Caco-2 (cell line): ENCODE measurements around the gene LGALS4. TPM values are rescaled to one million over a fixed set of nuclear protein-coding genes. Genes with fewer than 3 reads are reported as not detected.
"Not testable (repeated sequence)": the region's sequence is repeated elsewhere in the genome, so short reads cannot be mapped to it uniquely, and the experiment has no call there.

ENCODE experiments used
- BruUV-seq: library from RNA; stranded (reverse); fragments of 400-500 nt; replicated peaks from 2 replicates; lab custom pipeline; 2021; lab: Mats Ljungman, UMichigan
- CTCF ChIA-PET: fragments of 300-600 bp; sonication (Branson Sonifier 250); formaldehyde crosslinking; loops from one replicate; lab custom pipeline; 2022; ENCODE audit warnings: antibody characterized with exemption; lab: Charles Lee
- POLR2A ChIA-PET: fragments of 300-600 bp; sonication (Branson Sonifier 250); formaldehyde crosslinking; loops from one replicate; lab custom pipeline; 2022; ENCODE audit warnings: antibody characterized with exemption; lab: Charles Lee
- DNase-seq, 2 experiments: peaks; one replicate each; pipeline versions ENCODE4 v3.0.0 to v3.0.0-alpha.2; 2020 to 2022
- H3K27me3 ChIP-seq: replicated peaks from 2 replicates; pipeline ENCODE4 v1.6.0; 2011; ENCODE audit warnings: low read length; ENCODE audit not compliant: control insufficient read depth, insufficient read depth
- H3K36me3 ChIP-seq: 2 replicates; pipeline ENCODE4 v1.5.1; 2011; ENCODE audit warnings: low read length; ENCODE audit not compliant: control insufficient read depth, insufficient read depth
- H3K4me1 ChIP-seq: fragments of 250-450 bp; sonication (Bioruptor Pico); 2 replicates; pipeline ENCODE4 v1.5.1; 2020; ENCODE audit warnings: mild to moderate bottlenecking
- H3K4me3 ChIP-seq: 2 replicates; pipeline ENCODE4 v1.5.1; 2011; ENCODE audit warnings: low read depth, mild to moderate bottlenecking, control low read depth, low read length
- H3K9me3 ChIP-seq: fragments of 250-450 bp; sonication (Bioruptor Pico); 2 replicates; pipeline ENCODE4 v1.5.1; 2020; ENCODE audit warnings: mild to moderate bottlenecking, moderate library complexity
- H3K27ac Mint-ChIP-seq: one replicate; pipeline ENCODE4 v1.8.0; 2022; ENCODE audit warnings: mixed read lengths; ENCODE audit not compliant: unreplicated experiment
- H3K27me3 Mint-ChIP-seq: one replicate; pipeline ENCODE4 v1.8.0; 2022; ENCODE audit warnings: mixed read lengths; ENCODE audit not compliant: insufficient read depth, unreplicated experiment
- H3K36me3 Mint-ChIP-seq: one replicate; pipeline ENCODE4 v1.8.0; 2022; ENCODE audit warnings: mild to moderate bottlenecking, mixed read lengths; ENCODE audit not compliant: insufficient read depth, unreplicated experiment
- H3K4me1 Mint-ChIP-seq: one replicate; pipeline ENCODE4 v1.8.0; 2022; ENCODE audit warnings: low read depth, mixed read lengths; ENCODE audit not compliant: unreplicated experiment
- H3K4me3 Mint-ChIP-seq: one replicate; pipeline ENCODE4 v1.8.0; 2022; ENCODE audit warnings: mild to moderate bottlenecking, moderate library complexity, mixed read lengths; ENCODE audit not compliant: unreplicated experiment
- H3K9me3 Mint-ChIP-seq: one replicate; pipeline ENCODE4 v1.8.0; 2022; ENCODE audit warnings: mixed read lengths; ENCODE audit not compliant: unreplicated experiment
- CTCF ChIP-seq, 2 experiments: fragments of 200-600 bp in 1 of 2; IDR thresholded peaks; 1 replicate in 1 of 2; 2 replicates in 1 of 2; pipeline versions ENCODE4 v1.5.1 to v1.8.0; 2011 to 2022; ENCODE audit warnings: antibody characterized with exemption in 1 of 2, control low read depth in 1 of 2, inconsistent platforms in 1 of 2, low read depth in 1 of 2, low read length in 1 of 2, mild to moderate bottlenecking in 1 of 2, moderate library complexity in 1 of 2; ENCODE audit not compliant: insufficient read depth in 1 of 2, severe bottlenecking in 1 of 2, unreplicated experiment in 1 of 2
- intact Hi-C: fragments of 100-400 bp; cut with micrococcal nuclease; formaldehyde crosslinking; loops from one replicate; pipeline ENCODE4 v1.10.0; 2022; ENCODE audit not compliant: unreplicated experiment
- total RNA-seq: library from RNA; stranded (reverse); gene quantifications from 2 replicates; pipeline ENCODE4 v1.2.3, GENCODE V29; 2022

Gene LGALS4
- total RNA-seq, 1 experiment from 2014 or later: 2.2 TPM

DNA sequence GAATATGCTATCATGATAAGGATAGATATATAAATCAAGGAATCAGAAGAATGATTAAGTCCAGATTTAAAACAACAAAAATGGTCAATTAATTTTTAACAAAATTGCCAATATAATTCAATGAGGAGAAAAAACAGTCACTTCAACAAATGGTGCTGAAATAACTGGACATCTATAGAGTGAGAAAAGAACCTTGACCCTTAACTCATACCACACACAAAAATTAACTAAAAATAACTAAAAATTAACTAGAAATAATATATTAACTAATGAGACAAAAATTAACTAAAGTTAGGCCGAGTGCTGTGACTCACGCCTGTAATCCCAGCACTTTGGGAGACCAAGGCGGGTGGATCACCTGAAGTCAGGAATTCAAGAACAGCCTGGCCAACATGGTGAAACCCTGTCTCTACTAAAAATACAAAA, 48.9 kb downstream of the LGALS4 start:
- no peak for TF ChIP-seq CTCF (IDR thresholded peaks at IDR 0.05; ENCODE audit: insufficient read depth in 1 of 2, low read depth in 1 of 2, low read length in 1 of 2, severe bottlenecking in 1 of 2, unreplicated experiment in 1 of 2)
- no TSS peak for BruUV-seq
- ChIA-PET CTCF (interaction anchor here (0.6 to 1.0 kb wide), 3 partner anchors 68 to 642 kb away, joined by 3 to 4 read pairs (median 3); partner anchors contain the start of genes MRPS12 and SARS2), POLR2A (interaction anchor here (0.6 kb wide), 1 partner anchor 48 kb away, joined by 11 read pairs; no protein-coding TSS in a partner anchor)
- no peaks in the 10 kb centered on the region for H3K36me3 ChIP-seq
- no peaks in the 10 kb centered on the region for H3K9me3 Mint-ChIP-seq
- H3K27ac Mint-ChIP-seq: peak overlapping the region; percentile 48
- no peaks in the 10 kb centered on the region; the same call in none of the 2 replicates for H3K9me3 ChIP-seq
- peaks cover 9% of the 10 kb centered on the region; the same call in 1 of the 2 replicates for H3K4me1 ChIP-seq
- peak overlapping the region; percentile 30 for H3K4me3 Mint-ChIP-seq
- H3K4me3 ChIP-seq: no peak overlapping the region
- H3K27me3 ChIP-seq: no peaks in the 10 kb centered on the region
- DNase-seq: peak in 1 of 2 experiments; percentile 62
- peaks cover 4% of the 10 kb centered on the region for H3K4me1 Mint-ChIP-seq
- H3K36me3 Mint-ChIP-seq: no peaks in the 10 kb centered on the region
- H3K27me3 Mint-ChIP-seq: no peaks in the 10 kb centered on the region
- intact Hi-C loops: no loop called here

- H3K36me3 ChIP-seq, DNase-seq, H3K27me3 Mint-ChIP-seq, BruUV-seq, H3K4me1 Mint-ChIP-seq, H3K9me3 ChIP-seq, H3K4me1 ChIP-seq, CTCF ChIA-PET, H3K4me3 Mint-ChIP-seq, H3K27ac Mint-ChIP-seq, H3K36me3 Mint-ChIP-seq, intact Hi-C loops, H3K4me3 ChIP-seq, H3K27me3 ChIP-seq, H3K9me3 Mint-ChIP-seq: not testable (repeated sequence)
- POLR2A ChIA-PET: interaction anchor here (0.6 kb wide), 3 partner anchors 70 to 157 kb away, joined by 3 to 12 read pairs (median 3); partner anchors contain the start of gene NFKBIB
Measured at GRCh38 chr19:38761884-38762389, 50.8 kb downstream of the LGALS4 start.

DNA sequence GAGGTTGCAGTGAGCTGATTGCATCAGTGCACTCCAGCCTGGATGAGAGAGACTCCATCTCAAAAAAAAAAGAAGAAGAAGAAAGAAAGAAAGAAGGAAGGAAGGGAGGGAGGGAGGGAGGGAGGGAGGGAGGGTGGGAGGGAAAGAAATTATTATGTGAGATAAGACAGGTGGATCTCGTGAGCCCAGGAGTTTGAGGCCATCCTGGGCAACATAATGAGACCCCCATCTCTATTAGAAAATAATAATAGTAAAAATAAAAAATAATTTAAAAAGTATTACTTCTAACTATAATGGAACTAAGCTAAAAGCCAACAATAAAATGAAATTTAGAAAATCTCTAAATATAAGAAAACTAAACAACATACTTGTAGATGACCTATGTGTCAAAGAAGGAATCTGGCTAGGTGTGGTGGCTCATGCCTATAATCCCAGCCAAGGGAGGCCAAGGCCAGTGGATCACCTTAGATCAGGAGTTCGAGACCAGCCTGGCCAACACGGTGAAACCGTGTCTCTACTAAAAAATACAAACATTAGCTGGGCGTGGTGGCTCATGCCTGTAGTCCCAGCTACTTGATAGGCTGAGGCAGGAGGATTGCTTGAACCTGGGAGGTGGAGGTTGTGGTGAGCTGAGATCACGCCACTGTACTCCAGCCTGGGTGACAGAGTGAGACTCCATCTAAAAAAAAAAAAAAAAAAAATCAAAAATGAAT, 51.8 kb downstream of the LGALS4 start:
- H3K27me3 Mint-ChIP-seq, H3K9me3 ChIP-seq, H3K4me1 Mint-ChIP-seq, H3K27ac Mint-ChIP-seq, DNase-seq, H3K9me3 Mint-ChIP-seq, H3K4me1 ChIP-seq, CTCF ChIA-PET, BruUV-seq, H3K27me3 ChIP-seq, H3K4me3 ChIP-seq, intact Hi-C loops, H3K36me3 ChIP-seq, H3K4me3 Mint-ChIP-seq, H3K36me3 Mint-ChIP-seq: not testable (repeated sequence)
- POLR2A ChIA-PET: interaction anchor here (0.6 to 0.7 kb wide), 4 partner anchors 71 to 170 kb away, joined by 3 to 12 read pairs (median 4); partner anchors contain the start of genes MRPS12 and NFKBIB

DNA sequence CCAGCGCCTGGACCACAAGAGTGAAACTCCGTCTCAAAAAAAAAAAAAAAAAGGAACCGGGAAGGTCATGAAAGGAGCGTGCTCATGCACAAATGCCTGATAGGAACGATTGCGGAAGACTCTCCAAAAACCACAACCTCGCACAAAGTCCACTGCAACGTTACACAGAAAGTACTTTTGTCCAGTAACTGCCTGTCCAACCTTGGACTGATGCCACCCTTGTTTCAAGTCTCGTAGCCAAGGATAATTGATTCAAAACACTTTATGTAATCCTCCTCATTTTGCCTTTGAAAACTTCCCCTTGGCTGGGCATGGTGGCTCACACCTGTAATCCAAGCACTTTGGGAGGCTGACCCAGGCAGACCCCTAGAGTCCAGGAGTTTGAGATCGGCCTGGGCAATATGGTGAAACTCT, 53.1 kb downstream of the LGALS4 start:
- H3K4me3 Mint-ChIP-seq: no peak overlapping the region

More for the DNA sequence above, 53.1 kb downstream of the LGALS4 start:
- CTCF ChIA-PET: no interaction called here
- no peak for TF ChIP-seq CTCF (IDR thresholded peaks at IDR 0.05; ENCODE audit: insufficient read depth in 1 of 2, low read depth in 1 of 2, low read length in 1 of 2, severe bottlenecking in 1 of 2, unreplicated experiment in 1 of 2)
- Histone ChIP-seq H3K27me3 (no peaks in the 10 kb centered on the region), H3K4me3 (no peak overlapping the region), H3K9me3 (peaks cover 2% of the 10 kb centered on the region; the same call in 1 of the 2 replicates), H3K36me3 (no peaks in the 10 kb centered on the region), H3K4me1 (peaks cover 9% of the 10 kb centered on the region; the same call in 1 of the 2 replicates)
- Mint-ChIP-seq H3K4me1 (peaks cover 4% of the 10 kb centered on the region), H3K36me3 (no peaks in the 10 kb centered on the region), H3K9me3 (no peaks in the 10 kb centered on the region), H3K27me3 (no peaks in the 10 kb centered on the region), H3K27ac (no peak overlapping the region)
- intact Hi-C loops: no loop called here
- POLR2A ChIA-PET: no interaction called here
- no peak for DNase-seq
- no TSS peak for BruUV-seq
